Esophagus muscularis mucosa (tissue), 4 donors: ENCODE results near the gene NPLOC4. TPM values are rescaled to one million over a fixed set of nuclear protein-coding genes. Genes with fewer than 3 reads are reported as not detected.

Source experiments
- DNase-seq: peaks from one replicate; pipeline ENCODE4 v3.0.0-alpha.2; 2017; ENCODE audit errors: extremely low spot score
- H3K27ac ChIP-seq, 4 donors: fragments of 200-600 bp; sonication (generic); replicated peaks in 1 of 4; 1 replicate in 3 of 4; 2 replicates in 1 of 4; pipeline ENCODE4 v1.5.1; 2016 to 2019; ENCODE audit warnings: mild to moderate bottlenecking in 1 of 4
- H3K27me3 ChIP-seq, 4 donors: fragments of 200-600 bp; sonication (generic); one replicate each; pipeline versions ENCODE4 v1.5.1 to v1.6.0; 2016 to 2019
- H3K36me3 ChIP-seq, 4 donors: fragments of 200-600 bp; sonication (generic); one replicate each; pipeline ENCODE4 v1.5.1; 2016 to 2019
- H3K4me1 ChIP-seq, 4 donors: fragments of 200-600 bp; sonication (generic); one replicate each; pipeline ENCODE4 v1.5.1; 2016 to 2019
- H3K4me3 ChIP-seq, 4 donors: fragments of 200-600 bp; sonication (generic); 1 replicate in 2 of 4; 2 replicates in 2 of 4; pipeline ENCODE4 v1.5.1; 2016 to 2019; ENCODE audit warnings: mild to moderate bottlenecking in 4 of 4, moderate library complexity in 1 of 4
- H3K9me3 ChIP-seq, 4 donors: fragments of 200-600 bp; sonication (generic); 1 replicate in 3 of 4; 2 replicates in 1 of 4; pipeline ENCODE4 v1.5.1; 2016 to 2019
- EP300 ChIP-seq: sonication (generic); formaldehyde crosslinking; IDR thresholded peaks from one replicate; pipeline ENCODE4 v1.6.1; 2017; ENCODE audit warnings: antibody characterized with exemption
- POLR2A ChIP-seq: fragments of 450-650 bp; IDR thresholded peaks from one replicate; pipeline ENCODE4 v1.6.1; 2017; ENCODE audit warnings: antibody characterized with exemption, moderate library complexity, mild to moderate bottlenecking, low read depth
- POLR2AphosphoS5 ChIP-seq, 2 donors: sonication (generic); formaldehyde crosslinking; IDR thresholded peaks; one replicate each; pipeline ENCODE4 v1.6.1; 2017; ENCODE audit warnings: antibody characterized with exemption in 2 of 2
- WGBS: methylation state at CpG from one replicate; pipeline ENCODE4 v1.1.5; 2018; 5-methylcytosine and 5-hydroxymethylcytosine counted together
- intact Hi-C: fragments of 100-400 bp; cut with DNase I; formaldehyde crosslinking; loops from one replicate; pipeline ENCODE4 v1.15.1; 2023
- total RNA-seq, 4 donors: library from RNA; depleted of rRNA; stranded (reverse); fragments of >200 nt; gene quantifications; one replicate each; pipeline versions ENCODE4 v1.1.0 to v1.2.1, GENCODE V29; 2016
- TF ChIP-seq, protein P1 (sequence below), 3 experiments: fragments of 200-600 bp in 2 of 3; fragments of 450-650 bp in 1 of 3; sonication (generic) in 2 of 3; IDR thresholded peaks; one replicate each; pipeline ENCODE4 v1.5.1; 2017 to 2019; ENCODE audit warnings: antibody characterized with exemption in 3 of 3, mild to moderate bottlenecking in 2 of 3, moderate library complexity in 1 of 3

NPLOC4 gene
- total RNA-seq, 4 donors from 2014 or later: 58.1 to 86.6 (median 65.7) TPM

DNA sequence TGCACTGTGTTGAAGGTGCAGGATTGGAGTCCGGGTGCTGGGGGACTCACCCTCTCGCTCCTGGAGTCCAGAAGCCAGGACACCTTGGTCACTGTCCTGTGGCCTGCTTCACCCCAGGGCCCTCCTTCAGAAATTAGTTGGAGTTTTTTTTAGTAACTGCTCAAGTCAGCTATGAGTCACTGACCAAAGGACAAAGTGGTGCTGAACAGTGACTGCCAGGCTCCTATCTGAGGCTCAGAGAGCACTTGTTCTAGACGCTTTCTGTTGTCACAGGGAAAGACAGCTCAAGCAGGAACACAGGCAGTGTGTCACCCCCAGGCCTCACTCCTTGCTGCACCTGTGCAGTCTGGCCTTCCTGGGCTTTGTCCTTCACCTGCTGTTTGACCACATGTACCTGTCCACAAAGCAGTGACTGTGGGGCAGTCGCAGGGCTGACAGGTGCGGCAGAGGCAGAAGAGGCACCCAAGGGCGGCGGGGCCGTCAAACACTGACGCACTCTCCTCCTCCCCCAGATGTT lies 80.7 kb downstream of the NPLOC4 start:
- Histone ChIP-seq H3K4me1 (peaks cover 17 to 30% (median 21%) of the 10 kb centered on the region in 4 donors), H3K4me3 (no peak overlapping the region), H3K36me3 (peaks cover 35 to 55% (median 50%) of the 10 kb centered on the region in 4 donors), H3K27ac (no peak overlapping the region), H3K9me3 (no peaks in the 10 kb centered on the region), H3K27me3 (no peaks in the 10 kb centered on the region)
- 98% methylated on average over 7 of the region's 9 CpGs for WGBS
- TF ChIP-seq EP300: no peak
- TF ChIP-seq, protein P1, sequence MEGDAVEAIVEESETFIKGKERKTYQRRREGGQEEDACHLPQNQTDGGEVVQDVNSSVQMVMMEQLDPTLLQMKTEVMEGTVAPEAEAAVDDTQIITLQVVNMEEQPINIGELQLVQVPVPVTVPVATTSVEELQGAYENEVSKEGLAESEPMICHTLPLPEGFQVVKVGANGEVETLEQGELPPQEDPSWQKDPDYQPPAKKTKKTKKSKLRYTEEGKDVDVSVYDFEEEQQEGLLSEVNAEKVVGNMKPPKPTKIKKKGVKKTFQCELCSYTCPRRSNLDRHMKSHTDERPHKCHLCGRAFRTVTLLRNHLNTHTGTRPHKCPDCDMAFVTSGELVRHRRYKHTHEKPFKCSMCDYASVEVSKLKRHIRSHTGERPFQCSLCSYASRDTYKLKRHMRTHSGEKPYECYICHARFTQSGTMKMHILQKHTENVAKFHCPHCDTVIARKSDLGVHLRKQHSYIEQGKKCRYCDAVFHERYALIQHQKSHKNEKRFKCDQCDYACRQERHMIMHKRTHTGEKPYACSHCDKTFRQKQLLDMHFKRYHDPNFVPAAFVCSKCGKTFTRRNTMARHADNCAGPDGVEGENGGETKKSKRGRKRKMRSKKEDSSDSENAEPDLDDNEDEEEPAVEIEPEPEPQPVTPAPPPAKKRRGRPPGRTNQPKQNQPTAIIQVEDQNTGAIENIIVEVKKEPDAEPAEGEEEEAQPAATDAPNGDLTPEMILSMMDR (IDR thresholded peaks at IDR 0.05): no peak
- no peak for TF ChIP-seq POLR2AphosphoS5 (IDR thresholded peaks at IDR 0.05)
- no peak for TF ChIP-seq POLR2A
- no peak for DNase-seq
- intact Hi-C loops: no loop called here

DNA sequence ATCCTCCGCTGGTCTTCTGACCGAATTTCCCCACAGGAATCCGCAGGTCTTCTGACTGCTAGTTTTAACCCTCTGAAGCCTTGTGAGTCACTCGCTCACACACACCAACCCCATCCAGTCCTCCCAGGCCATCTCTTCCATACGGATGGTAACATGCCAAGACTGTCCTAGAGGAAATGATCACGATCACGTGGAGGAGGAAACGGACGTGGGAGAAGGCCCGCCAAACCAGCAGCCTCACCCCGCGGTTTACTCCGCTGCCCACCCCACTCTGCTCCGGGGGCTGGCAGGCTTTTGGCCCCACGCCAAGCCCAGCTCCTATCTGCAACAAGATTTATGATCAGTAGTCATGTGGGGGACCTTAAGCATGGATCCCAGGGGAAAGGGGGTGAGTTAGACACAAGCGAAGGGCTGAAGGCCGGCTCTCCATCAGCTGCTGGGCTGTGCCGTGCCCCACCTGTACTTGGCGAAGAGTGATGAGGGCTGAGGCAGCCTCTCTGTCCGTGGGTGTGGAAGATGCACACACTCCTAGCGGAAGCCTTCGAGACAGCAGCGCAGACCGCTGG lies 83.2 kb downstream of the NPLOC4 start:
- 40% methylated on average over 22 of the region's 24 CpGs for WGBS
- Histone ChIP-seq H3K4me3 (peak overlapping the region; percentile 70 to 92 (median 80)), H3K9me3 (no peaks in the 10 kb centered on the region), H3K4me1 (peaks cover 24 to 40% (median 35%) of the 10 kb centered on the region in 4 donors), H3K27me3 (no peaks in the 10 kb centered on the region), H3K27ac (peak overlapping the region; percentile 72 to 88 (median 82)), H3K36me3 (peaks cover 26 to 51% (median 46%) of the 10 kb centered on the region in 4 donors)
- intact Hi-C loops: loop anchor here (5.0 kb wide), 1 partner anchor 36 kb away; no protein-coding TSS in a partner anchor
- TF ChIP-seq POLR2A (peak; percentile 27), EP300 (no peak)
- TF ChIP-seq, protein P1 (IDR thresholded peaks at IDR 0.05): no peak
- DNase-seq: no peak

DNA sequence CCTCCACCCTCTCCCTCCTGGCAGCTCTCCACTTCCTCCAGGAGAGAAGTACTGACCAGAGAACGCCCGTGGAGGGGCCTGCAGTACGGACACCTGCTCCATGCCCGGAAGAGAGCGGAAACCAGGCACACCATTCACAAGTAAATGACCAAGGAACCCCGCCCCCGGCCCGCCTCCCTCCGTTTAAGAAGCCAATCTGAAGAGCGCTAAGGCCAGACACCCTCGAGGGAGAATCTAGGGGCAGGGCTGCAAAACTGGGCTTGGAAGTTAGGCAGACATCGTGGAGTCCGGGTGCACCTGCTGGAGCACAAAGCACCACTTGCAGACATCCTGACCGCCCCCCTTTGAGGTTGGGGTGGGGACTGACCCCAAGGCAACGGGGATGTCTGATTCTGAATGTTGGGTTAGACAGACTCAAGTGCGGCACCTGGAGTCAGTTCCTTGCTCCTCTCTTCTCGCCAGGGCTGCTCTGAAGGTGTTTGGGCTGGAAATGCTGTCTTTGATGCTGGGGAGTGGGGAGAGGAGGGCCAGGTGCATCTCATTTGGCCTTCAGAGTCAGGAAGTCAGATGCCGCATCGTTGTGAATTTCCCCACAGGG lies 83.8 kb downstream of the NPLOC4 start:
- H3K9me3 ChIP-seq: no peaks in the 10 kb centered on the region
- no peaks in the 10 kb centered on the region for H3K27me3 ChIP-seq
- H3K4me1 ChIP-seq: peaks cover 24 to 40% (median 35%) of the 10 kb centered on the region in 4 donors
- TF ChIP-seq, protein P1 (IDR thresholded peaks at IDR 0.05): no peak
- TF ChIP-seq EP300 (no peak), POLR2AphosphoS5 (IDR thresholded peaks at IDR 0.05) (no peak), POLR2A (no peak)
- intact Hi-C loops: loop anchor here (5.0 kb wide), 1 partner anchor 36 kb away; no protein-coding TSS in a partner anchor
- H3K36me3 ChIP-seq: peaks cover 24 to 51% (median 46%) of the 10 kb centered on the region in 4 donors
- 0% methylated on average over 12 of the region's 19 CpGs for WGBS
- H3K27ac ChIP-seq: peak overlapping the region; percentile 72 to 88 (median 82)
- peak overlapping the region; percentile 70 to 92 (median 80) for H3K4me3 ChIP-seq
- peak; percentile 97 for DNase-seq

DNA sequence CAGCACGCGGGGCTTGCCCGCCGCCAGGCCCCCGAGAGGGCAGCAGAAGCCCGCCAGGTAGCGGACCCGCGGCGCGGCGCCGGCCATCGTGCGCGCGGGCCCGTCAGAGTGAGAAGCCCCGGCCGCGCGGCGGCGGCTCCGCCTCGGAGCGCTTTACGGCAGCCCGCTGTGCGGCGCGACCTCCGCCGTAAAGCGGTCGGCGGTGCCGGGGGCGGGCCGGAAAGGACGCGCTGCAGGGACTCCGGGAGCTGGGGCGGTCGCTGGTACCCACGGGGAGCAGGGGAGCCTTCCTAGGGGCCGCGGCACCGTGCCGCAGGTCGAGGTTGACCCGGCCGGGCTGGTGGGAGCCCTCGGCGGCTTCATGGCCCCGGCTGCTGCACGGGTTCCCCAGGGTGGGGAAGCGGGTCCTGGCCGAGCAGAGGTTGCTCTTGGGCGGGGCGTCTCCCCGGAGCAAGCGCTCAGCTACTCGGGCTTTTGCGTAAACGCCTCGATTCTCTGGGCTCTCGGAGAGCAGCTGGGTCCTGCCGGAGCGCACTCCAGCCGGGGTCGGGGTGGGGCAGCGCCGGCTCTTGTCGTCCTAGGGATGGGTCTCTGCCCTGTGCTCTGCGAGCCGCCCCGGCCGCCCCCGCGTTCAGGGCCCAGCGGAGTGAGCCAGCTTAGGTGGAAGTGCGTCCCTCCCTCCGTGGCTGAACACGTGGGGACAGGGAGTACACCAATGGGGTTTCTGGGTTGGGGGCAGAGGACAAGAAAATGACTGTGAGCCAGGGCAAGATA lies 84.5 kb downstream of the NPLOC4 start, which contains the start of gene FAAP100:
Gene FAAP100 (minus strand): TSS at position 110 of the 774 bp plus-strand sequence. CDS start 23 bp downstream, at position 87.
- intact Hi-C loops: loop anchor here (5.0 kb wide), 1 partner anchor 35 kb away; no protein-coding TSS in a partner anchor
- DNase-seq: no peak
- Histone ChIP-seq H3K36me3 (peaks cover 27 to 51% (median 46%) of the 10 kb centered on the region in 4 donors), H3K27me3 (no peaks in the 10 kb centered on the region), H3K4me3 (peak within 1 kb of the TSS; percentile 70 to 92 (median 80)), H3K9me3 (no peaks in the 10 kb centered on the region), H3K27ac (peak within 1 kb of the TSS; percentile 72 to 88 (median 82)), H3K4me1 (peaks cover 24 to 40% (median 35%) of the 10 kb centered on the region in 4 donors)
- TF ChIP-seq POLR2A (peak; percentile 42), EP300 (no peak), POLR2AphosphoS5 (IDR thresholded peaks at IDR 0.05) (peak; percentile 78 to 79)
- TF ChIP-seq, protein P1 (IDR thresholded peaks at IDR 0.05): peak in 1 of 3 experiments; percentile 12
- WGBS: 20% methylated on average over 1 of the region's 85 CpGs
